Gastroesophageal sphincter (tissue), 2 donors: ENCODE results near the gene PRDM5.

Source experiments
- EP300 ChIP-seq: sonication (generic); formaldehyde crosslinking; IDR thresholded peaks from one replicate; pipeline ENCODE4 v1.6.1; 2017; ENCODE audit warnings: antibody characterized with exemption, mild to moderate bottlenecking
- POLR2A ChIP-seq, 2 donors: fragments of 450-650 bp; IDR thresholded peaks; one replicate each; pipeline ENCODE4 v1.6.1; 2017; ENCODE audit warnings: antibody characterized with exemption in 2 of 2, mild to moderate bottlenecking in 2 of 2, moderate library complexity in 1 of 2

DNA sequence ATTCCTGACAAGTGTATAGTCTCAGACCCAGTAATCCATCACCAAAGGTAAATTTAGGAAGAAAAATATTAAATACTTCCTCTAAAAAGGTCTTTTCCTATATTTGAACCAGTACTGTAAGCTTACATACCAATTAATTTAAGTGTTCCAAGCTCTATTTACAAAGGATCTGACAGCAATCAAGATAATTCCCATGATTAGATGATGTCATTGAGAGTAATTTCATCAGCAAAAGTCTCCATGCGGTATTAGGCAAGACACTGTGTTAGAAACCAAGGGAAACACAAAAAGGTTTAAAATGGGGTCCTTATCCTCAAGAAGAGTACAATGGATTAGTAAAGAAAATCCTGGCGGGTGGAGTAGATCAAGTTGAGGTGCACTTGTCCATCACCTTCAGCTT is 198.5 kb downstream of the PRDM5 start:
- no peak for TF ChIP-seq EP300
- TF ChIP-seq POLR2A (IDR thresholded peaks at IDR 0.05), result no peak
